Right lobe of liver (tissue), 4 donors: ENCODE results near the gene MYL10.

Experiments
- CTCF ChIP-seq, 4 donors: fragments of 200-600 bp in 3 of 4; fragments of 450-650 bp in 1 of 4; IDR thresholded peaks; one replicate each; pipeline versions ENCODE4 v1.5.1 to v1.8.0; 2016 to 2022; ENCODE audit warnings: antibody characterized with exemption in 4 of 4, mild to moderate bottlenecking in 2 of 4
- POLR2A ChIP-seq: fragments of 450-650 bp; IDR thresholded peaks from one replicate; pipeline ENCODE4 v1.6.1; 2017; ENCODE audit warnings: antibody characterized with exemption, mild to moderate bottlenecking
- donor health status: DM: no; HTN: no; CAD: no.
- donor health status: DM: no; HTN: no; CAD: no.
- donor health status: DM: no; HTN: yes; CAD: no.

- TF ChIP-seq CTCF (IDR thresholded peaks at IDR 0.05): no peak
- no peak for TF ChIP-seq POLR2A
These were observed 33.9 kb downstream of the MYL10 start for GRCh38 chr7:101595246-101595645.
